PFSK-1 (cell line): ENCODE measurements around the gene ATG2B.

ENCODE experiments used
- FOXP2 ChIP-seq: optimal IDR thresholded peaks from 2 replicates; pipeline ENCODE3; 2011; ENCODE audit warnings: borderline replicate concordance, control low read depth, inconsistent platforms; ENCODE audit not compliant: insufficient read depth; ENCODE audit errors: extremely low read length, extremely low read depth
- POLR2AphosphoS5 ChIP-seq: IDR thresholded peaks from 2 replicates; pipeline ENCODE4 v1.6.1; 2012; ENCODE audit warnings: low read depth, mild to moderate bottlenecking, control low read depth, low read length, moderate library complexity
- SIN3A ChIP-seq: IDR thresholded peaks from 2 replicates; pipeline ENCODE4 v1.6.1; 2012; ENCODE audit warnings: mild to moderate bottlenecking, low read length, moderate library complexity, borderline replicate concordance; ENCODE audit not compliant: insufficient read depth
- TAF1 ChIP-seq: IDR thresholded peaks from 2 replicates; pipeline ENCODE4 v1.6.1; 2012; ENCODE audit warnings: low read length, control low read depth, borderline replicate concordance; ENCODE audit not compliant: insufficient read depth
- TF ChIP-seq, protein P1 (sequence below), 2 experiments: IDR thresholded peaks; 2 replicates each; pipeline versions ENCODE4 v1.6.1 to v1.8.0; 2011 to 2012; ENCODE audit warnings: low read depth in 2 of 2, low read length in 2 of 2, control low read depth in 1 of 2, inconsistent platforms in 1 of 2, mild to moderate bottlenecking in 1 of 2, moderate library complexity in 1 of 2; ENCODE audit not compliant: insufficient read depth in 1 of 2

ATG2B gene

GRCh38 chr14:96238676-96239265, 124.4 kb downstream of the ATG2B start:
- no peak for TF ChIP-seq SIN3A
- TF ChIP-seq FOXP2: no peak
- TF ChIP-seq TAF1: no peak
- TF ChIP-seq, protein P1, sequence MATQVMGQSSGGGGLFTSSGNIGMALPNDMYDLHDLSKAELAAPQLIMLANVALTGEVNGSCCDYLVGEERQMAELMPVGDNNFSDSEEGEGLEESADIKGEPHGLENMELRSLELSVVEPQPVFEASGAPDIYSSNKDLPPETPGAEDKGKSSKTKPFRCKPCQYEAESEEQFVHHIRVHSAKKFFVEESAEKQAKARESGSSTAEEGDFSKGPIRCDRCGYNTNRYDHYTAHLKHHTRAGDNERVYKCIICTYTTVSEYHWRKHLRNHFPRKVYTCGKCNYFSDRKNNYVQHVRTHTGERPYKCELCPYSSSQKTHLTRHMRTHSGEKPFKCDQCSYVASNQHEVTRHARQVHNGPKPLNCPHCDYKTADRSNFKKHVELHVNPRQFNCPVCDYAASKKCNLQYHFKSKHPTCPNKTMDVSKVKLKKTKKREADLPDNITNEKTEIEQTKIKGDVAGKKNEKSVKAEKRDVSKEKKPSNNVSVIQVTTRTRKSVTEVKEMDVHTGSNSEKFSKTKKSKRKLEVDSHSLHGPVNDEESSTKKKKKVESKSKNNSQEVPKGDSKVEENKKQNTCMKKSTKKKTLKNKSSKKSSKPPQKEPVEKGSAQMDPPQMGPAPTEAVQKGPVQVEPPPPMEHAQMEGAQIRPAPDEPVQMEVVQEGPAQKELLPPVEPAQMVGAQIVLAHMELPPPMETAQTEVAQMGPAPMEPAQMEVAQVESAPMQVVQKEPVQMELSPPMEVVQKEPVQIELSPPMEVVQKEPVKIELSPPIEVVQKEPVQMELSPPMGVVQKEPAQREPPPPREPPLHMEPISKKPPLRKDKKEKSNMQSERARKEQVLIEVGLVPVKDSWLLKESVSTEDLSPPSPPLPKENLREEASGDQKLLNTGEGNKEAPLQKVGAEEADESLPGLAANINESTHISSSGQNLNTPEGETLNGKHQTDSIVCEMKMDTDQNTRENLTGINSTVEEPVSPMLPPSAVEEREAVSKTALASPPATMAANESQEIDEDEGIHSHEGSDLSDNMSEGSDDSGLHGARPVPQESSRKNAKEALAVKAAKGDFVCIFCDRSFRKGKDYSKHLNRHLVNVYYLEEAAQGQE (IDR thresholded peaks at IDR 0.05; ENCODE audit: insufficient read depth in 1 of 2, low read depth in 2 of 2, low read length in 2 of 2): no peak
- no peak for TF ChIP-seq POLR2AphosphoS5

- TF ChIP-seq SIN3A: no peak
- TF ChIP-seq FOXP2: no peak
- TF ChIP-seq, protein P1 (IDR thresholded peaks at IDR 0.05; ENCODE audit: insufficient read depth in 1 of 2, low read depth in 2 of 2, low read length in 2 of 2): no peak
- TF ChIP-seq POLR2AphosphoS5: no peak
- no peak for TF ChIP-seq TAF1
Measured at GRCh38 chr14:96237641-96238040, 125.5 kb downstream of the ATG2B start.

DNA sequence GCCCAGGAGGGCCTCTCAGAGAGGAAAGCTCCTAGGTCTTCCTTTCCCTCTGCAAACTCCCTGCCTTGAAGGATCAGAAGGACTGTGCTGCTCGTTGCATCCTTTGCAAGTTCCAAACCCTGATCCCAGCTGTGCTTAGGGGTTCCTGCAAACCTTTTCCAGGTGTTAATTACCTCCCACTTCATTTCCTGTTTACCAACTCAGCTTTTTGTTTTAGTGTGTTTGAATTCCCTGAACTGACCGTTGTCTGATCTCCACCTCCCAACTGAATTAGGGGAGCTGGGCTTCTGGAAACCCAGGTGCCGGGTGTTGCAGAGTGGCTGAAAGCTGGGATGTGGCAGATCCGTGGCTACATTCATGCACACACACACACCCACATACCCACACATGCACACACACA, 127.7 kb downstream of the ATG2B start:
- TF ChIP-seq, protein P1 (IDR thresholded peaks at IDR 0.05; ENCODE audit: insufficient read depth in 1 of 2, low read depth in 2 of 2, low read length in 2 of 2): no peak
- TF ChIP-seq FOXP2 (no peak), POLR2AphosphoS5 (no peak), TAF1 (no peak), SIN3A (no peak)

DNA sequence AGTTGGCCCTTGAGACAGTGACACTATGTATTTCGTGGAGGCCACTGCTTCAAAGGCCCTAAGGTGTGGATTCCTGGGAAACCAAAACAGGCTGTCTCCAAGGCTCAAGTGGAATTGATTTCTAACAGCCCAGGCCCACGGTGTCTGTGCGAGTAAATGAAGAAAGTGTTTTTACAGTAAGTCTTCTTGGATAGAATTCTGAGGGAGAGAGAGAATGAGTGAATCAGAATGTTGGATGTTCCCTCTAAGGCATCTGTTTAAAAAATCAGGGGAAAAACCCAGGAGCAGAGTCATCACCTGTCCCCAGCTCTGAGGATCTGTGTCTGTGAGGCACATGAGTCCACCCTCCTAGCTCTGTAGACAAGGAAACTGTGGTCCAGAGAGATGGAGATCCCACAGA, 129.5 kb downstream of the ATG2B start:
- TF ChIP-seq, protein P1 (IDR thresholded peaks at IDR 0.05; ENCODE audit: insufficient read depth in 1 of 2, low read depth in 2 of 2, low read length in 2 of 2): no peak
- no peak for TF ChIP-seq TAF1
- TF ChIP-seq POLR2AphosphoS5: no peak
- no peak for TF ChIP-seq SIN3A
- TF ChIP-seq FOXP2: no peak

DNA sequence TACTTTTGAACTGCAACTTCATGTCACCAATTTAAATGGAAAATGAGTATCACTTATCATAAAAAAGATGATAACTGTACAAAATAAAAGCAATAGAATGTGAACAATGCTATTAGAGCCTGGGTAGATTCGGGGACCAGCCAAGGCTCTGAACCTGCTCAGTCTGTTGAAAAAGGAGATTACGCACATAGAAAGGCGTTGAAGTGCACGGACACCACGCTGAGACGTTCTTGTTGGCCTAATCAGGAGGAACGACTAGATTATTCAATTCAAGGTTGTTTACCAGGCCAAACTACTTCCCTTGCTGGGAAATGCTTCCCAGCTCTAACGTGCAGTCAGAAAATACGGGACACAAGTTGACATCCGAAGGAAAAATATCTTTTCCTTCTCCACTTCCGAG, 130.6 kb downstream of the ATG2B start:
- TF ChIP-seq, protein P1 (IDR thresholded peaks at IDR 0.05; ENCODE audit: insufficient read depth in 1 of 2, low read depth in 2 of 2, low read length in 2 of 2): no peak
- TF ChIP-seq TAF1 (no peak), SIN3A (no peak), POLR2AphosphoS5 (no peak), FOXP2 (no peak)
